Lung (tissue), 12 donors: ENCODE measurements around the gene IQGAP2. TPM values are rescaled to one million over a fixed set of nuclear protein-coding genes. Genes with fewer than 3 reads are reported as not detected.
A peak's percentile ranks its signal among the peaks of the same experiment; 100 is the strongest.
"Not testable (repeated sequence)": the region's sequence is repeated elsewhere in the genome, so short reads cannot be mapped to it uniquely, and the experiment has no call there.

Experiments used
- ATAC-seq: fragments of 200-7000 bp; cut with Tn5 transposase; one replicate; pipeline ENCODE4 v1.9.1; 2020; ENCODE audit warnings: moderate number of reproducible peaks; ENCODE audit not compliant: insufficient read depth, low FRiP score
- DNase-seq, 3 donors: peaks; one replicate each; pipeline ENCODE4 v3.0.0-alpha.2; 2013 to 2017
- H3K27ac ChIP-seq, 2 donors: one replicate each; pipeline ENCODE4 v1.5.1; 2013; ENCODE audit warnings: mild to moderate bottlenecking in 2 of 2, moderate library complexity in 2 of 2, control low read depth in 1 of 2, inconsistent platforms in 1 of 2, low read depth in 1 of 2, low read length in 1 of 2
- H3K27me3 ChIP-seq, 3 donors: one replicate each; pipeline ENCODE4 v1.5.1; 2013; ENCODE audit warnings: low read length in 2 of 3; ENCODE audit not compliant: control insufficient read depth in 3 of 3, insufficient read depth in 3 of 3
- H3K36me3 ChIP-seq, 4 donors: one replicate each; pipeline ENCODE4 v1.5.1; 2013; ENCODE audit warnings: low read length in 4 of 4, mild to moderate bottlenecking in 1 of 4, moderate library complexity in 1 of 4; ENCODE audit not compliant: control insufficient read depth in 4 of 4, insufficient read depth in 4 of 4
- H3K4me1 ChIP-seq, 5 donors: one replicate each; pipeline ENCODE4 v1.5.1; 2013; ENCODE audit warnings: low read length in 5 of 5, mild to moderate bottlenecking in 2 of 5, moderate library complexity in 1 of 5; ENCODE audit not compliant: control insufficient read depth in 5 of 5, insufficient read depth in 5 of 5
- H3K4me3 ChIP-seq: one replicate; pipeline ENCODE4 v1.5.1; 2013; ENCODE audit warnings: mild to moderate bottlenecking, control low read depth, moderate library complexity
- H3K9ac ChIP-seq, 2 donors: one replicate each; pipeline ENCODE4 v1.5.1; 2013; ENCODE audit warnings: low read length in 2 of 2, control low read depth in 1 of 2; ENCODE audit not compliant: insufficient read depth in 1 of 2
- H3K9me3 ChIP-seq, 4 donors: one replicate each; pipeline ENCODE4 v1.5.1; 2013; ENCODE audit warnings: low read length in 3 of 4, mild to moderate bottlenecking in 1 of 4, moderate library complexity in 1 of 4; ENCODE audit not compliant: control insufficient read depth in 4 of 4, insufficient read depth in 3 of 4
- CTCF ChIP-seq: IDR thresholded peaks from 2 replicates; pipeline ENCODE4 v1.5.1; 2012; ENCODE audit warnings: mild to moderate bottlenecking; ENCODE audit errors: control extremely low read depth, extremely low read depth
- WGBS, 2 donors: extraction: QIAGEN DNeasy Blood & Tissue Kit; methylation state at CpG; one replicate each; pipeline ENCODE4 v1.1.7; 2013; 5-methylcytosine and 5-hydroxymethylcytosine counted together
- polyA plus RNA-seq, 2 donors: library from polyadenylated mRNA; stranded (reverse); fragments of 200-250 nt; gene quantifications; one replicate each; pipeline ENCODE4 v1.2.1, GENCODE V29; 2013
- total RNA-seq, 2 donors: library from RNA; depleted of rRNA in 1 of 2; stranded (reverse); fragments of >200 nt in 1 of 2; gene quantifications; one replicate each; pipeline ENCODE4 v1.2.1, GENCODE V29; 2014 to 2021
- donor health status: control.
- donor health status: control.
- donor health status: Bipolar disorder and iron deficiency.
- donor health status: healthy.
- donor health status: DM: yes; HTN: yes; CAD: no.

The IQGAP2 gene
- total and polyA plus RNA-seq, 4 donors, result 6.0 to 33.6 (median 13.7) TPM

- no peaks in the 10 kb centered on the region for H3K36me3 ChIP-seq
- H3K4me3 ChIP-seq, result no peak overlapping the region
- H3K9ac ChIP-seq, result no peak overlapping the region
- no peak for DNase-seq
- no peaks in the 10 kb centered on the region for H3K27me3 ChIP-seq
- H3K27ac ChIP-seq, result no peak overlapping the region
- peaks cover 0 to 11% (median 2%) of the 10 kb centered on the region in 5 donors for H3K4me1 ChIP-seq
- 43 to 44% methylated on average over 1 of the region's 1 CpG for WGBS, 2 donors
- no peak for TF ChIP-seq CTCF
- H3K9me3 ChIP-seq, result no peaks in the 10 kb centered on the region
- no peak for ATAC-seq
Observed at GRCh38 chr5:76368941-76369340, 34.1 kb upstream of the IQGAP2 start.

- ATAC-seq, H3K9me3 ChIP-seq, H3K4me3 ChIP-seq, H3K27me3 ChIP-seq, H3K36me3 ChIP-seq, DNase-seq, H3K27ac ChIP-seq, H3K4me1 ChIP-seq, H3K9ac ChIP-seq: not testable (repeated sequence)
- WGBS, 2 donors, result 92% methylated on average over 7 of the region's 8 CpGs
Observed at GRCh38 chr5:76369668-76370067, 33.4 kb upstream of the IQGAP2 start.

GRCh38 chr5:76371960-76372322 lies 31.1 kb upstream of the IQGAP2 start:
- 47 to 55% methylated on average over 2 of the region's 2 CpGs for WGBS, 2 donors
- peak in 2 of 3 donors; percentile 13 to 37 for DNase-seq
- H3K4me1 ChIP-seq, result peaks cover 0 to 8% (median 2%) of the 10 kb centered on the region in 5 donors
- no peak overlapping the region for H3K4me3 ChIP-seq
- no peak for ATAC-seq
- H3K9me3 ChIP-seq, result no peaks in the 10 kb centered on the region
- TF ChIP-seq CTCF, result no peak
- H3K9ac ChIP-seq, result no peak overlapping the region
- H3K27me3 ChIP-seq, result no peaks in the 10 kb centered on the region
- H3K27ac ChIP-seq, result no peak overlapping the region
- no peaks in the 10 kb centered on the region for H3K36me3 ChIP-seq

GRCh38 chr5:76372323-76373054 lies 30.6 kb upstream of the IQGAP2 start:
- H3K4me1 ChIP-seq, result peaks cover 0 to 8% (median 2%) of the 10 kb centered on the region in 5 donors
- no peak overlapping the region for H3K9ac ChIP-seq
- no peak for DNase-seq
- no peak for TF ChIP-seq CTCF
- no peak for ATAC-seq
- no peak overlapping the region for H3K27ac ChIP-seq
- no peak overlapping the region for H3K4me3 ChIP-seq
- no peaks in the 10 kb centered on the region for H3K36me3 ChIP-seq
- H3K27me3 ChIP-seq, result no peaks in the 10 kb centered on the region
- no peaks in the 10 kb centered on the region for H3K9me3 ChIP-seq
- whole genome bisulfite sequencing, 2 donors, result 71 to 79% methylated on average over 11 of the region's 11 CpGs
